GM06990 (cell line): ENCODE measurements around the gene SUPT3H.
A peak's percentile ranks its signal among the peaks of the same experiment; 100 is the strongest.

Source experiments
- DNase-seq: peaks from one replicate; pipeline ENCODE4 v3.0.0-alpha.2; 2011; ENCODE audit not compliant: insufficient read length; ENCODE audit errors: extremely low read depth
- H3K27me3 ChIP-seq: replicated peaks from 2 replicates; pipeline ENCODE4 v1.6.0; 2011; ENCODE audit warnings: low read length; ENCODE audit not compliant: control insufficient read depth, insufficient read depth
- H3K36me3 ChIP-seq: 2 replicates; pipeline ENCODE4 v1.5.1; 2011; ENCODE audit warnings: low read length; ENCODE audit not compliant: control insufficient read depth, insufficient read depth
- H3K4me3 ChIP-seq: replicated peaks from 2 replicates; pipeline ENCODE4 v1.5.1; 2011; ENCODE audit warnings: low read depth, mild to moderate bottlenecking, control low read depth, low read length
- TF ChIP-seq, protein P1 (sequence below): IDR thresholded peaks from 2 replicates; pipeline ENCODE4 v1.5.1; 2011; ENCODE audit warnings: low read length, control low read depth, mild to moderate bottlenecking, inconsistent platforms; ENCODE audit not compliant: insufficient read depth, poor library complexity, severe bottlenecking

SUPT3H gene

GRCh38 chr6:45422503-45423110, 44.9 kb upstream of the SUPT3H start:
- no peaks in the 10 kb centered on the region for H3K36me3 ChIP-seq
- H3K4me3 ChIP-seq, result peak overlapping the region; percentile 41
- DNase-seq, result no peak
- TF ChIP-seq, protein P1, sequence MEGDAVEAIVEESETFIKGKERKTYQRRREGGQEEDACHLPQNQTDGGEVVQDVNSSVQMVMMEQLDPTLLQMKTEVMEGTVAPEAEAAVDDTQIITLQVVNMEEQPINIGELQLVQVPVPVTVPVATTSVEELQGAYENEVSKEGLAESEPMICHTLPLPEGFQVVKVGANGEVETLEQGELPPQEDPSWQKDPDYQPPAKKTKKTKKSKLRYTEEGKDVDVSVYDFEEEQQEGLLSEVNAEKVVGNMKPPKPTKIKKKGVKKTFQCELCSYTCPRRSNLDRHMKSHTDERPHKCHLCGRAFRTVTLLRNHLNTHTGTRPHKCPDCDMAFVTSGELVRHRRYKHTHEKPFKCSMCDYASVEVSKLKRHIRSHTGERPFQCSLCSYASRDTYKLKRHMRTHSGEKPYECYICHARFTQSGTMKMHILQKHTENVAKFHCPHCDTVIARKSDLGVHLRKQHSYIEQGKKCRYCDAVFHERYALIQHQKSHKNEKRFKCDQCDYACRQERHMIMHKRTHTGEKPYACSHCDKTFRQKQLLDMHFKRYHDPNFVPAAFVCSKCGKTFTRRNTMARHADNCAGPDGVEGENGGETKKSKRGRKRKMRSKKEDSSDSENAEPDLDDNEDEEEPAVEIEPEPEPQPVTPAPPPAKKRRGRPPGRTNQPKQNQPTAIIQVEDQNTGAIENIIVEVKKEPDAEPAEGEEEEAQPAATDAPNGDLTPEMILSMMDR, result no peak
- peaks cover 2% of the 10 kb centered on the region; the same call in 1 of the 2 replicates for H3K27me3 ChIP-seq

DNA sequence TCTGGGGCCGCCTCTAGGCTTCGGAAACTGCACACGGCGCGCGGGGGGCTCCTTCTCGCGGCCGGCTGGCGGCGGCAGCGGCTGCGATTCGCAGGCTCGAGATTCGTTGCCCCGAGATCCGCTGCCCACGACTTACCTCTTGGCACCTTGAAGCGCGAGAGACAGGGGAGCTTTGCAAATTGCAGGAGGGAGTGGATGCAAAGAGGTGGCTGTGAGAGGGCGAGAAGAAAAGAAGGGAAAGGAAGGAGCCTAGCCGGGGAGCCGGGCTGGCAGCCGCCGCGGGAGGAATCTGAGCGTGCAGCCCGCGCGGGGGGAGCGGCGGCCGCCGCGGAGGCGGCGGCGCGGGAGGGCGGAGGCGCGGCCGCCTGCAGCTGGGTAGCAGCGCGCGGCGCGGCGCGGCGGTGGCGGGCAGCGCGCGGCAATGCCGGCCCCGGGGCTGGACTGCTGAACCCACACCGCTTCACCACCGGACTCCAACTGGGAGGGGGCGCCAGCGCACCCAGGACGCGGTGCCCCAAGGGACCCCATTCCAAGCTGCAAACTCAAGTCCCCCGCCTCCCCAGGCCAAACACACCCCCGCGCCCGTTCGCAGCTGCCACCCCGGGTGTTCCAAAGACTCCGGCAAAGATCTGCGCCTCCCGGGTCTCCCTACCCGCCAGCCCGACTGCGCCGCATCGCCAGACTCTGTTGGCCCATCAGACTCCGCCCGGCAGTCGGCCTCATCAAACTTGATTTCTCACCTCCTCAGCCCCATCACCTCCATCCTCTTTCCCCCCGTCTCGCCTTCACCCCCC, 44.2 kb upstream of the SUPT3H start:
- no peak for DNase-seq
- H3K4me3 ChIP-seq, result peak overlapping the region; percentile 26
- H3K27me3 ChIP-seq, result peaks cover 2% of the 10 kb centered on the region; the same call in 1 of the 2 replicates
- TF ChIP-seq, protein P1, result peak; percentile 15
- H3K36me3 ChIP-seq, result no peaks in the 10 kb centered on the region

DNA sequence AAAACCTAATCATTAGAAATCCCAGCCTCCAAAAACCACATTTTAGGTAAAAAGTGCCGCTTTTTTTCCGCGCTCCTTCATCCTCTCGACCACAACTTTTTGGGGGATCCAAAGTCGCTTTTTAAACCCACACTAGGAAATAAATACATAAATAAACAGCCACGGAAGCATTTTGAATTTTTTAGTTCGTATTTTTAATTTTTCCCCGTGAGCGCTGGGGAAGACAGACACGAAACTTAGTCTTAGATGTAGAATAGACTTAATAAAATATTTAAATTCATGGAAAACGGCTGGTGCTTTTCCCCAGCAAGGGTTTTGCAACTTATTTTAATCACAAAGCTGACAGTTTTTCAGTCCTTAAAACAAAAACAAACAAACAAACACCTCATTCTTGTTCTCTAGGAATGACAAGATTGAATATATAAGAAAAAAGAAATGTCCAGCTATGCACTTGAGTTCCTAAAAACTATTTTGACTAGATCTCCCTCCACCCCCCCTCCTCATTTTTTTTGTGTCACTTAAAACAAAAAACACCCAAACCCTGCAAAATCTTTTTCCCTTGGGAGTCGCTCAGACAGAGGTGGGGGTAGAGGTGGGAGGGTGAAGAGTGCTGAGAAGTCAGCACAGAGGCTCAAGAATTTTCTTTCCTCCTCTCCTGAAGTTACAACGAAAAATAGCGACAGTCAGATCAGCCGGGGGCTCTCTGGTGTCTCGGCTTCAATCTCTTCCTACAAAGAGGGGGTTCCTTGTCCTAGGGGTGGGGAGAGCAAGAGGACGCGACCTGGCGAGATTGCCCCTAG, 43.4 kb upstream of the SUPT3H start:
- Histone ChIP-seq H3K4me3 (no peak overlapping the region; the same call in 1 of the 2 replicates), H3K36me3 (no peaks in the 10 kb centered on the region), H3K27me3 (peaks cover 2% of the 10 kb centered on the region; the same call in 1 of the 2 replicates)
- DNase-seq, result no peak
- TF ChIP-seq, protein P1, result no peak

DNA sequence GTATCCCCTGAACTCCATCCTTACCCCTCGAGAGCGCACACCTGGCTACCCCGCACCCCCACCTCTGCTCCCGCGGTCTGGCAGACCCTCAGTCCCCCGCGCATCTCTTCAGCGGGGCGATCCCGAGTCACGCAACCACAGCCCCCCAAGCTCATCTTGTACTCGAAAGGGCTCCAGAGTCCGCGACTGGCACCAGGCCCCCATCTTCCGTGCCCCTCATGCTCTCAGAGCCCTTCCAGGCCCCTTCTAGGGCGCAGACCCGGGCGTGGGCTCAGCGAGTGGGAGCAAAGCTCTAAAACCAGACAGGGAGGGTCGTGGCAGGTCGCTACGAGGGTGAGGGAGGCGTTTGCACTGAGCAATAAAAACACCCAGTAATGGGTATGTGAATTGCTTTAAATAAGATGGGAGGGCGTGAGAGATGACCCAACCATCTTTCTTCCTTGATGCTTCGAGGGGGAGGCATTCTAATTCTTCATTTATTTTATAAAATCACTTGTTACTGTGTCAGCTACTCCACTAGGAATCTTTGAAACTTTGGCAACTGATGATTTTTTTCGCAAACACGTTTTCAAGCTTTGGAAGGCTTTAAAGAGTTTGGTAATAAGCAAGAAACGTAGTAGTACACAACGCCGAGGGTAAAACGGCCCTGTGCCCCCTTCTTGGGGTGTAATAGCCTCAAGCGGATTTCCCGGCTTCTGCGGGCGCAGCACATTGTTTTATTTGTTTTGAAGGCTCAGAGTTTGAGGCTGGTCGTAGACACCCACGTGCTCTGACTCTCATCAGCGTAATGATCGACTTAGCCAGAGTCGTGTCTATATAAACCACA, 42.6 kb upstream of the SUPT3H start:
- Histone ChIP-seq H3K4me3 (no peak overlapping the region), H3K27me3 (peaks cover 2% of the 10 kb centered on the region; the same call in 1 of the 2 replicates), H3K36me3 (no peaks in the 10 kb centered on the region)
- DNase-seq, result no peak
- TF ChIP-seq, protein P1, result no peak

GRCh38 chr6:45419571-45420082, 41.9 kb upstream of the SUPT3H start:
- Histone ChIP-seq H3K27me3 (peaks cover 2% of the 10 kb centered on the region; the same call in 1 of the 2 replicates), H3K4me3 (no peak overlapping the region), H3K36me3 (no peaks in the 10 kb centered on the region)
- DNase-seq, result no peak
- TF ChIP-seq, protein P1, result no peak
